Measurements from ENCODE around the gene SPATA3.
A peak's percentile ranks its signal among the peaks of the same experiment; 100 is the strongest.

The SPATA3 gene

GRCh38 chr2:231028889-231029288 is 33.0 kb downstream of the SPATA3 start:
- Histone ChIP-seq H3K36me3 (ENCODE audit: insufficient read depth, low read length) (no peaks in the 10 kb centered on the region), H3K27ac (ENCODE audit: low read depth, low read length) (no peak overlapping the region), H3K4me1 (ENCODE audit: control insufficient read depth, insufficient read depth, low read length, unreplicated experiment) (no peaks in the 10 kb centered on the region), H3K4me3 (ENCODE audit: low read depth, low read length) (no peak overlapping the region), H3K27me3 (ENCODE audit: insufficient read depth, low read length) (peaks cover 74% of the 10 kb centered on the region), H3K79me2 (ENCODE audit: control insufficient read depth, insufficient read depth, low read length, unreplicated experiment) (no peaks in the 10 kb centered on the region), H2AFZ (ENCODE audit: low read length, unreplicated experiment) (no peak overlapping the region)

- peaks cover 74% of the 10 kb centered on the region for H3K27me3 ChIP-seq (ENCODE audit: insufficient read depth, low read length)
- no peaks in the 10 kb centered on the region for H3K4me1 ChIP-seq (ENCODE audit: control insufficient read depth, insufficient read depth, low read length, unreplicated experiment)
- H3K27ac ChIP-seq (ENCODE audit: low read depth, low read length) = no peak overlapping the region
- H3K79me2 ChIP-seq (ENCODE audit: control insufficient read depth, insufficient read depth, low read length, unreplicated experiment) = no peaks in the 10 kb centered on the region
- H3K4me3 ChIP-seq (ENCODE audit: low read depth, low read length) = no peak overlapping the region
- H2AFZ ChIP-seq (ENCODE audit: low read length, unreplicated experiment) = no peak overlapping the region
- no peaks in the 10 kb centered on the region for H3K36me3 ChIP-seq (ENCODE audit: insufficient read depth, low read length)
These were observed 33.6 kb downstream of the SPATA3 start for GRCh38 chr2:231029563-231029962.

- Histone ChIP-seq H3K4me1 (ENCODE audit: control insufficient read depth, insufficient read depth, low read length, unreplicated experiment) (no peaks in the 10 kb centered on the region), H2AFZ (ENCODE audit: low read length, unreplicated experiment) (no peak overlapping the region), H3K27me3 (ENCODE audit: insufficient read depth, low read length) (peaks cover 75% of the 10 kb centered on the region), H3K79me2 (ENCODE audit: control insufficient read depth, insufficient read depth, low read length, unreplicated experiment) (no peaks in the 10 kb centered on the region), H3K27ac (ENCODE audit: low read depth, low read length) (no peak overlapping the region), H3K36me3 (ENCODE audit: insufficient read depth, low read length) (no peaks in the 10 kb centered on the region), H3K4me3 (ENCODE audit: low read depth, low read length) (no peak overlapping the region)
These were observed 34.8 kb downstream of the SPATA3 start for GRCh38 chr2:231030725-231031124.

- Histone ChIP-seq H3K27me3 (ENCODE audit: insufficient read depth, low read length) (peaks cover 72% of the 10 kb centered on the region), H2AFZ (ENCODE audit: low read length, unreplicated experiment) (no peak overlapping the region), H3K79me2 (ENCODE audit: control insufficient read depth, insufficient read depth, low read length, unreplicated experiment) (no peaks in the 10 kb centered on the region), H3K4me3 (ENCODE audit: low read depth, low read length) (no peak overlapping the region), H3K4me1 (ENCODE audit: control insufficient read depth, insufficient read depth, low read length, unreplicated experiment) (no peaks in the 10 kb centered on the region), H3K36me3 (ENCODE audit: insufficient read depth, low read length) (no peaks in the 10 kb centered on the region), H3K27ac (ENCODE audit: low read depth, low read length) (no peak overlapping the region)
These were observed 36.7 kb downstream of the SPATA3 start for GRCh38 chr2:231032575-231033140.

- H3K4me1 ChIP-seq (ENCODE audit: control insufficient read depth, insufficient read depth, low read length, unreplicated experiment) = no peaks in the 10 kb centered on the region
- H3K4me3 ChIP-seq (ENCODE audit: low read depth, low read length) = no peak overlapping the region
- H3K36me3 ChIP-seq (ENCODE audit: insufficient read depth, low read length) = no peaks in the 10 kb centered on the region
- no peak overlapping the region for H3K27ac ChIP-seq (ENCODE audit: low read depth, low read length)
- no peaks in the 10 kb centered on the region for H3K79me2 ChIP-seq (ENCODE audit: control insufficient read depth, insufficient read depth, low read length, unreplicated experiment)
- H3K27me3 ChIP-seq (ENCODE audit: insufficient read depth, low read length) = peaks cover 71% of the 10 kb centered on the region
- H2AFZ ChIP-seq (ENCODE audit: low read length, unreplicated experiment) = no peak overlapping the region
These were observed 37.5 kb downstream of the SPATA3 start for GRCh38 chr2:231033147-231034132.

GRCh38 chr2:231034291-231034882 is 38.5 kb downstream of the SPATA3 start:
- Histone ChIP-seq H3K27me3 (ENCODE audit: insufficient read depth, low read length) (peaks cover 72% of the 10 kb centered on the region), H3K79me2 (ENCODE audit: control insufficient read depth, insufficient read depth, low read length, unreplicated experiment) (no peaks in the 10 kb centered on the region), H3K36me3 (ENCODE audit: insufficient read depth, low read length) (no peaks in the 10 kb centered on the region), H3K4me1 (ENCODE audit: control insufficient read depth, insufficient read depth, low read length, unreplicated experiment) (no peaks in the 10 kb centered on the region), H3K4me3 (ENCODE audit: low read depth, low read length) (no peak overlapping the region), H2AFZ (ENCODE audit: low read length, unreplicated experiment) (no peak overlapping the region), H3K27ac (ENCODE audit: low read depth, low read length) (no peak overlapping the region)

- H3K36me3 ChIP-seq (ENCODE audit: insufficient read depth, low read length) = no peaks in the 10 kb centered on the region
- no peaks in the 10 kb centered on the region for H3K79me2 ChIP-seq (ENCODE audit: control insufficient read depth, insufficient read depth, low read length, unreplicated experiment)
- peaks cover 85% of the 10 kb centered on the region for H3K27me3 ChIP-seq (ENCODE audit: insufficient read depth, low read length)
- H3K4me3 ChIP-seq (ENCODE audit: low read depth, low read length) = no peak overlapping the region
- no peaks in the 10 kb centered on the region for H3K4me1 ChIP-seq (ENCODE audit: control insufficient read depth, insufficient read depth, low read length, unreplicated experiment)
- H2AFZ ChIP-seq (ENCODE audit: low read length, unreplicated experiment) = no peak overlapping the region
- H3K27ac ChIP-seq (ENCODE audit: low read depth, low read length) = no peak overlapping the region
These were observed 40.2 kb downstream of the SPATA3 start for GRCh38 chr2:231036131-231036530.

GRCh38 chr2:231036578-231037106 is 40.7 kb downstream of the SPATA3 start:
- H3K36me3 ChIP-seq (ENCODE audit: insufficient read depth, low read length) = no peaks in the 10 kb centered on the region
- H2AFZ ChIP-seq (ENCODE audit: low read length, unreplicated experiment) = no peak overlapping the region
- no peaks in the 10 kb centered on the region for H3K4me1 ChIP-seq (ENCODE audit: control insufficient read depth, insufficient read depth, low read length, unreplicated experiment)
- H3K27me3 ChIP-seq (ENCODE audit: insufficient read depth, low read length) = peaks cover 85% of the 10 kb centered on the region
- H3K4me3 ChIP-seq (ENCODE audit: low read depth, low read length) = no peak overlapping the region
- no peak overlapping the region for H3K27ac ChIP-seq (ENCODE audit: low read depth, low read length)
- no peaks in the 10 kb centered on the region for H3K79me2 ChIP-seq (ENCODE audit: control insufficient read depth, insufficient read depth, low read length, unreplicated experiment)

- peaks cover 81% of the 10 kb centered on the region for H3K27me3 ChIP-seq (ENCODE audit: insufficient read depth, low read length)
- H3K4me1 ChIP-seq (ENCODE audit: control insufficient read depth, insufficient read depth, low read length, unreplicated experiment) = no peaks in the 10 kb centered on the region
- peak within 1 kb of the TSS; percentile 54 for H2AFZ ChIP-seq (ENCODE audit: low read length, unreplicated experiment)
- H3K4me3 ChIP-seq (ENCODE audit: low read depth, low read length) = peak within 1 kb of the TSS; percentile 70
- H3K79me2 ChIP-seq (ENCODE audit: control insufficient read depth, insufficient read depth, low read length, unreplicated experiment) = no peaks in the 10 kb centered on the region
- H3K36me3 ChIP-seq (ENCODE audit: insufficient read depth, low read length) = no peaks in the 10 kb centered on the region
- H3K27ac ChIP-seq (ENCODE audit: low read depth, low read length) = no peak within 1 kb of the TSS
These were observed 41.3 kb downstream of the SPATA3 start, which contains the start of gene C2orf72 for GRCh38 chr2:231037202-231037730. Gene C2orf72, plus strand, starts transcription at chr2:231037523. Its CDS starts 43 bp downstream, at chr2:231037566.

GRCh38 chr2:231037731-231038482 is 42.0 kb downstream of the SPATA3 start:
- Histone ChIP-seq H2AFZ (ENCODE audit: low read length, unreplicated experiment) (peak overlapping the region; percentile 54), H3K36me3 (ENCODE audit: insufficient read depth, low read length) (no peaks in the 10 kb centered on the region), H3K79me2 (ENCODE audit: control insufficient read depth, insufficient read depth, low read length, unreplicated experiment) (no peaks in the 10 kb centered on the region), H3K27ac (ENCODE audit: low read depth, low read length) (no peak overlapping the region), H3K4me3 (ENCODE audit: low read depth, low read length) (peak overlapping the region; percentile 70), H3K4me1 (ENCODE audit: control insufficient read depth, insufficient read depth, low read length, unreplicated experiment) (no peaks in the 10 kb centered on the region), H3K27me3 (ENCODE audit: insufficient read depth, low read length) (peaks cover 76% of the 10 kb centered on the region)

Measured in ACC112 (cell line).